ENCODE data around the gene ADGRA1. TPM values are rescaled to one million over a fixed set of nuclear protein-coding genes. Genes with fewer than 3 reads are reported as not detected.

ADGRA1 gene
- total RNA-seq, 4 donors from 2014 or later, result 0.13 to 0.40 (median 0.29) TPM

GRCh38 chr10:133113146-133113830 lies 25.6 kb downstream of the ADGRA1 start:
- no peaks in the 10 kb centered on the region for H3K36me3 ChIP-seq
- no peak overlapping the region for H3K27ac ChIP-seq
- no peaks in the 10 kb centered on the region for H3K4me1 ChIP-seq
- no peak for DNase-seq
- H3K9me3 ChIP-seq, result no peaks in the 10 kb centered on the region
- WGBS, 2 donors, result 90 to 92% methylated on average over 29 to 30 of the region's 31 CpGs
- TF ChIP-seq POLR2A (IDR thresholded peaks at IDR 0.05), result no peak
- TF ChIP-seq CTCF (IDR thresholded peaks at IDR 0.05), result no peak
- no peak overlapping the region for H3K4me3 ChIP-seq (replicated peaks in 1 of 3)
- H3K27me3 ChIP-seq, result no peaks in the 10 kb centered on the region
- intact Hi-C loops (cut with DNase I), result no loop called here

- H3K27me3 ChIP-seq, result no peaks in the 10 kb centered on the region
- H3K4me3 ChIP-seq (replicated peaks in 1 of 3), result no peak overlapping the region
- no peaks in the 10 kb centered on the region for H3K4me1 ChIP-seq
- TF ChIP-seq CTCF (IDR thresholded peaks at IDR 0.05) (no peak), POLR2A (IDR thresholded peaks at IDR 0.05) (no peak)
- H3K9me3 ChIP-seq, result no peaks in the 10 kb centered on the region
- no peaks in the 10 kb centered on the region for H3K36me3 ChIP-seq
- no peak for DNase-seq
- H3K27ac ChIP-seq, result no peak overlapping the region
- 88% methylated on average over 5 to 12 of the region's 12 CpGs for WGBS, 2 donors
- intact Hi-C loops (cut with DNase I), result no loop called here
Measured at GRCh38 chr10:133113847-133114246, 26.1 kb downstream of the ADGRA1 start.

- no peak for TF ChIP-seq CTCF (IDR thresholded peaks at IDR 0.05)
- TF ChIP-seq POLR2A (IDR thresholded peaks at IDR 0.05), result no peak
- H3K27me3 ChIP-seq, result no peaks in the 10 kb centered on the region
- no peak overlapping the region for H3K4me3 ChIP-seq (replicated peaks in 1 of 3)
- DNase-seq, result no peak
- no peaks in the 10 kb centered on the region for H3K4me1 ChIP-seq
- no peaks in the 10 kb centered on the region for H3K36me3 ChIP-seq
- intact Hi-C loops (cut with DNase I), result no loop called here
- H3K9me3 ChIP-seq, result no peaks in the 10 kb centered on the region
- no peak overlapping the region for H3K27ac ChIP-seq
- WGBS, 2 donors, result 79 to 86% methylated on average over 12 to 13 of the region's 18 CpGs
Measured at GRCh38 chr10:133114251-133114650, 26.5 kb downstream of the ADGRA1 start.

GRCh38 chr10:133114726-133115452 lies 27.2 kb downstream of the ADGRA1 start:
- H3K4me1 ChIP-seq, result no peaks in the 10 kb centered on the region
- no peaks in the 10 kb centered on the region for H3K36me3 ChIP-seq
- TF ChIP-seq POLR2A (IDR thresholded peaks at IDR 0.05), result no peak
- no peak for TF ChIP-seq CTCF (IDR thresholded peaks at IDR 0.05)
- intact Hi-C loops (cut with DNase I), result no loop called here
- H3K4me3 ChIP-seq (replicated peaks in 1 of 3), result no peak overlapping the region
- no peak for DNase-seq
- WGBS, 2 donors, result 85% methylated on average over 25 to 30 of the region's 33 CpGs
- no peaks in the 10 kb centered on the region for H3K27me3 ChIP-seq
- no peaks in the 10 kb centered on the region for H3K9me3 ChIP-seq
- no peak overlapping the region for H3K27ac ChIP-seq

- H3K36me3 ChIP-seq, result no peaks in the 10 kb centered on the region
- no peak for TF ChIP-seq POLR2A (IDR thresholded peaks at IDR 0.05)
- no peak for TF ChIP-seq CTCF (IDR thresholded peaks at IDR 0.05)
- WGBS, 2 donors, result 77 to 86% methylated on average over 7 to 12 of the region's 13 CpGs
- no peaks in the 10 kb centered on the region for H3K27me3 ChIP-seq
- H3K9me3 ChIP-seq, result no peaks in the 10 kb centered on the region
- intact Hi-C loops (cut with DNase I), result no loop called here
- DNase-seq, result no peak
- H3K4me3 ChIP-seq (replicated peaks in 1 of 3), result no peak overlapping the region
- no peaks in the 10 kb centered on the region for H3K4me1 ChIP-seq
- H3K27ac ChIP-seq, result no peak overlapping the region
Measured at GRCh38 chr10:133115453-133115842, 27.7 kb downstream of the ADGRA1 start.
